ENCODE results near the gene BPIFA1.

The BPIFA1 gene

DNA sequence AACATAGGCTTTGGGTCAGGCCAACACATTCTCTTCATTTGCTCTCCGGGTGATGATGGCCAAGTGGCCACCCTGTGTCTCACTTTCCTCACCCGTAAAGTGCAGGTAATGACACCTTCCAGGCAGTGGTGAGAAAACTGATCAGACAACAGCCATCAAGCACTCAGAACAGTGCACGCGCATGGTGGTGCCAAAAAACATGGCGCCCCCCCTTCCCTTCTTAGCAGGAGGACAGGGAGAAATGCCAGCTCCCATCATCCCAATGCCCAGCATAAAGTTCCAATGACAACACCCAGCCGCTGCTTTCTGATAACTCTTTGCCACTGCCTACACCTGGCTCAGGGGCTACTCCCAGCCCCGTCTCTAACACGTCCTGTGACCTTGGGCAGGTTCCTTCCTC is 55.6 kb downstream of the BPIFA1 start:
- Histone ChIP-seq H3K27me3 (ENCODE audit: insufficient read depth, poor library complexity, severe bottlenecking) (peaks cover 4% of the 10 kb centered on the region), H3K4me3 (replicated peaks; ENCODE audit: insufficient read depth, low read length) (no peak overlapping the region), H3K27ac (replicated peaks) (no peak overlapping the region)
- no peak for TF ChIP-seq POLR2AphosphoS5 (IDR thresholded peaks at IDR 0.05; ENCODE audit: low read depth)
- TF ChIP-seq, protein P1, sequence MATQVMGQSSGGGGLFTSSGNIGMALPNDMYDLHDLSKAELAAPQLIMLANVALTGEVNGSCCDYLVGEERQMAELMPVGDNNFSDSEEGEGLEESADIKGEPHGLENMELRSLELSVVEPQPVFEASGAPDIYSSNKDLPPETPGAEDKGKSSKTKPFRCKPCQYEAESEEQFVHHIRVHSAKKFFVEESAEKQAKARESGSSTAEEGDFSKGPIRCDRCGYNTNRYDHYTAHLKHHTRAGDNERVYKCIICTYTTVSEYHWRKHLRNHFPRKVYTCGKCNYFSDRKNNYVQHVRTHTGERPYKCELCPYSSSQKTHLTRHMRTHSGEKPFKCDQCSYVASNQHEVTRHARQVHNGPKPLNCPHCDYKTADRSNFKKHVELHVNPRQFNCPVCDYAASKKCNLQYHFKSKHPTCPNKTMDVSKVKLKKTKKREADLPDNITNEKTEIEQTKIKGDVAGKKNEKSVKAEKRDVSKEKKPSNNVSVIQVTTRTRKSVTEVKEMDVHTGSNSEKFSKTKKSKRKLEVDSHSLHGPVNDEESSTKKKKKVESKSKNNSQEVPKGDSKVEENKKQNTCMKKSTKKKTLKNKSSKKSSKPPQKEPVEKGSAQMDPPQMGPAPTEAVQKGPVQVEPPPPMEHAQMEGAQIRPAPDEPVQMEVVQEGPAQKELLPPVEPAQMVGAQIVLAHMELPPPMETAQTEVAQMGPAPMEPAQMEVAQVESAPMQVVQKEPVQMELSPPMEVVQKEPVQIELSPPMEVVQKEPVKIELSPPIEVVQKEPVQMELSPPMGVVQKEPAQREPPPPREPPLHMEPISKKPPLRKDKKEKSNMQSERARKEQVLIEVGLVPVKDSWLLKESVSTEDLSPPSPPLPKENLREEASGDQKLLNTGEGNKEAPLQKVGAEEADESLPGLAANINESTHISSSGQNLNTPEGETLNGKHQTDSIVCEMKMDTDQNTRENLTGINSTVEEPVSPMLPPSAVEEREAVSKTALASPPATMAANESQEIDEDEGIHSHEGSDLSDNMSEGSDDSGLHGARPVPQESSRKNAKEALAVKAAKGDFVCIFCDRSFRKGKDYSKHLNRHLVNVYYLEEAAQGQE (IDR thresholded peaks at IDR 0.05; ENCODE audit: insufficient replicate concordance, low read depth) = no peak
- TF ChIP-seq SPI1 (IDR thresholded peaks at IDR 0.05; ENCODE audit: borderline replicate concordance, low read depth) = no peak
- TF ChIP-seq GABPA (IDR thresholded peaks at IDR 0.05; ENCODE audit: low read depth) = no peak
- TF ChIP-seq, protein P2, sequence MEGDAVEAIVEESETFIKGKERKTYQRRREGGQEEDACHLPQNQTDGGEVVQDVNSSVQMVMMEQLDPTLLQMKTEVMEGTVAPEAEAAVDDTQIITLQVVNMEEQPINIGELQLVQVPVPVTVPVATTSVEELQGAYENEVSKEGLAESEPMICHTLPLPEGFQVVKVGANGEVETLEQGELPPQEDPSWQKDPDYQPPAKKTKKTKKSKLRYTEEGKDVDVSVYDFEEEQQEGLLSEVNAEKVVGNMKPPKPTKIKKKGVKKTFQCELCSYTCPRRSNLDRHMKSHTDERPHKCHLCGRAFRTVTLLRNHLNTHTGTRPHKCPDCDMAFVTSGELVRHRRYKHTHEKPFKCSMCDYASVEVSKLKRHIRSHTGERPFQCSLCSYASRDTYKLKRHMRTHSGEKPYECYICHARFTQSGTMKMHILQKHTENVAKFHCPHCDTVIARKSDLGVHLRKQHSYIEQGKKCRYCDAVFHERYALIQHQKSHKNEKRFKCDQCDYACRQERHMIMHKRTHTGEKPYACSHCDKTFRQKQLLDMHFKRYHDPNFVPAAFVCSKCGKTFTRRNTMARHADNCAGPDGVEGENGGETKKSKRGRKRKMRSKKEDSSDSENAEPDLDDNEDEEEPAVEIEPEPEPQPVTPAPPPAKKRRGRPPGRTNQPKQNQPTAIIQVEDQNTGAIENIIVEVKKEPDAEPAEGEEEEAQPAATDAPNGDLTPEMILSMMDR (IDR thresholded peaks at IDR 0.05; ENCODE audit: insufficient read depth, low read length) = no peak
- no peak for DNase-seq (ENCODE audit: low read depth in 1 of 2, low spot score in 1 of 2)

DNA sequence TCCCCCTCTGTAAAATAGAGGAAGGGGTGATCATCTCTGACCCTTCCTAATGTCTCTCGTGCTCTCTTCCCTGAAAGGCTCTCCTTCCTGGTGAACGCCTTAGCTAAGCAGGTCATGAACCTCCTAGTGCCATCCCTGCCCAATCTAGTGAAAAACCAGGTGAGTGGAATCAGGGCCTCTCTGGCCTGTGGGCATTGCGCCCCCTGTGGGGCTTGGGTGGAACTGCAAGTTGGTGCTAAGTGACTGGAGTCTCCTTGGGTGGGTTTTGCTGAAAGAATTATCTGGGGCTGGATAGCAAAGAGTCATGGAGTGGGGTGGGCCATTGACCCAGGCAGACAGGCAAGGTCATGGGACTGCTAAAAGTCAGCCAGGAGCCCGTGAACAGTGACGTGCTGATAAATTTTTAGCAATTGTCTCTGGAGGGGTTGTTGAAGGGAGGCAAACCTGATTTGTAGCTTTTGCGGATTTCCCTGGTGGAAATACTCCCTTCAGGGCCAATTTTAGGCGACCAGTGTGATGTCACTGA is 56.1 kb downstream of the BPIFA1 start:
- no peak overlapping the region for H3K4me3 ChIP-seq (replicated peaks; ENCODE audit: insufficient read depth, low read length)
- TF ChIP-seq POLR2AphosphoS5 (IDR thresholded peaks at IDR 0.05; ENCODE audit: low read depth) (no peak), SPI1 (IDR thresholded peaks at IDR 0.05; ENCODE audit: borderline replicate concordance, low read depth) (no peak)
- TF ChIP-seq, protein P2 (IDR thresholded peaks at IDR 0.05; ENCODE audit: insufficient read depth, low read length) = peak; percentile 91
- peak; percentile 43 to 49 for DNase-seq (ENCODE audit: low read depth in 1 of 2, low spot score in 1 of 2)
- H3K27ac ChIP-seq (replicated peaks) = no peak overlapping the region
- peaks cover 2% of the 10 kb centered on the region for H3K27me3 ChIP-seq (ENCODE audit: insufficient read depth, poor library complexity, severe bottlenecking)
